ENCODE measurements around the gene ADD3. TPM values are rescaled to one million over a fixed set of nuclear protein-coding genes. Genes with fewer than 3 reads are reported as not detected.

Gene ADD3
- total and polyA plus RNA-seq, 2 donors (not counting 3 experiments of a cell fraction or from before 2014, with no cell fraction given) = 14.9 to 55.2 TPM

DNA sequence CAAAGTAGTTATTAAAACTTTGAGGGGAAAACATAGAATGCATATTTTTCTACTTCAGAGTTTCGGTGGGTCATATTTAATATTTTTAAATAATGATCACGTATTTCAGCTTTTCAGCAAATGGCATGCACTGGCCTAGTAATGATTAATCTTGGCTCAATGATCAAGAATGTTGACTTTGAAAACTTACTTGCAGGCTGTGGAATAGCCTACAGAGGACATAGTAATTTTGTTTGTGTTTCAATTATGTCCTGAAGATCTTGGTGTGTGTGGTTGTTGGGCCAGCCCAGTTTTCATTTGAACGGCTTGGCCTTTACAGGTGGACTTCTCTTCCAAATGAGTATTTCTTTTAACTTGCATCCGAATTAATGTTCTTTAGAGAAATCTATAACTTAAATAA lies 35.1 kb downstream of the ADD3 start:
- dilution Hi-C loops (cut with MboI; ENCODE audit: extremely low pct_ligation_motif_present, low sequenced_read_pairs) = no loop called here

More for the DNA sequence above, 35.1 kb downstream of the ADD3 start:
- Histone ChIP-seq H3K27me3 (ENCODE audit: control insufficient read depth in 2 of 2, insufficient read depth in 2 of 2, low read length in 2 of 2) (no peaks in the 10 kb centered on the region), H3K9me1 (replicated peaks; ENCODE audit: control insufficient read depth, extremely low read depth, insufficient read depth, low read length) (no peaks in the 10 kb centered on the region), H3K27ac (ENCODE audit: insufficient read depth, low read depth, low read length) (no peak overlapping the region), H2AFZ (ENCODE audit: low read depth, low read length) (no peak overlapping the region), H4K20me1 (replicated peaks; ENCODE audit: control insufficient read depth, extremely low read depth, insufficient read depth, low read length) (no peaks in the 10 kb centered on the region), H3K4me1 (ENCODE audit: control insufficient read depth, extremely low read depth, insufficient read depth, low read length) (peaks cover 10% of the 10 kb centered on the region), H3K79me2 (ENCODE audit: control insufficient read depth, insufficient read depth, low read length) (no peaks in the 10 kb centered on the region), H3K4me2 (ENCODE audit: insufficient read depth, low read length) (peak overlapping the region; percentile 38), H3K36me3 (ENCODE audit: control insufficient read depth in 2 of 2, extremely low read depth in 1 of 2, insufficient read depth in 2 of 2, low read length in 2 of 2) (no peaks in the 10 kb centered on the region), H3K9me3 (replicated peaks; ENCODE audit: control insufficient read depth, insufficient read depth, low read length) (no peaks in the 10 kb centered on the region), H3K4me3 (replicated peaks in 1 of 3; ENCODE audit: insufficient read depth in 1 of 3, low read depth in 1 of 3, low read length in 3 of 3) (no peak overlapping the region), H3K9ac (replicated peaks; ENCODE audit: extremely low read depth, insufficient read depth, low read length) (no peak overlapping the region)
- intact Hi-C loops (cut with micrococcal nuclease) = loop anchor here (1.0 to 2.0 kb wide), 2 partner anchors 14 to 65 kb away; no protein-coding TSS in a partner anchor
- POLR2A ChIA-PET = no interaction called here
- no peak for DNase-seq (ENCODE audit: low read depth, low spot score)
- no TSS peak for BruUV-seq (replicated peaks)
- CTCF ChIA-PET = interaction anchor here (1.5 kb wide), 1 partner anchor 158 kb away, joined by 10 read pairs; no protein-coding TSS in a partner anchor
- no peak for FAIRE-seq
- no peak for TF ChIP-seq POLR2AphosphoS5 (IDR thresholded peaks at IDR 0.05; ENCODE audit: insufficient read depth, low read depth, low read length)
- TF ChIP-seq, protein P1, sequence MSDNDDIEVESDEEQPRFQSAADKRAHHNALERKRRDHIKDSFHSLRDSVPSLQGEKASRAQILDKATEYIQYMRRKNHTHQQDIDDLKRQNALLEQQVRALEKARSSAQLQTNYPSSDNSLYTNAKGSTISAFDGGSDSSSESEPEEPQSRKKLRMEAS (IDR thresholded peaks at IDR 0.05; ENCODE audit: insufficient read depth, insufficient read length) = no peak
- no peak for TF ChIP-seq FOS (IDR thresholded peaks at IDR 0.05; ENCODE audit: borderline replicate concordance, insufficient read depth, low read length)
- TF ChIP-seq MYC (IDR thresholded peaks at IDR 0.05; ENCODE audit: low read depth, low read length) = no peak
- TF ChIP-seq GATA2 (IDR thresholded peaks at IDR 0.05; ENCODE audit: insufficient read depth, insufficient read length, low read depth, low read length) = no peak
- no peak for TF ChIP-seq JUN (IDR thresholded peaks at IDR 0.05; ENCODE audit: borderline replicate concordance, insufficient read depth, insufficient read length, low read depth)
- no peak for TF ChIP-seq EZH2 (IDR thresholded peaks at IDR 0.05; ENCODE audit: borderline replicate concordance, low read depth, low read length, severe bottlenecking)
- no peak for TF ChIP-seq POLR2A (IDR thresholded peaks at IDR 0.05; ENCODE audit: low read depth, low read length)
- TF ChIP-seq, protein P2, sequence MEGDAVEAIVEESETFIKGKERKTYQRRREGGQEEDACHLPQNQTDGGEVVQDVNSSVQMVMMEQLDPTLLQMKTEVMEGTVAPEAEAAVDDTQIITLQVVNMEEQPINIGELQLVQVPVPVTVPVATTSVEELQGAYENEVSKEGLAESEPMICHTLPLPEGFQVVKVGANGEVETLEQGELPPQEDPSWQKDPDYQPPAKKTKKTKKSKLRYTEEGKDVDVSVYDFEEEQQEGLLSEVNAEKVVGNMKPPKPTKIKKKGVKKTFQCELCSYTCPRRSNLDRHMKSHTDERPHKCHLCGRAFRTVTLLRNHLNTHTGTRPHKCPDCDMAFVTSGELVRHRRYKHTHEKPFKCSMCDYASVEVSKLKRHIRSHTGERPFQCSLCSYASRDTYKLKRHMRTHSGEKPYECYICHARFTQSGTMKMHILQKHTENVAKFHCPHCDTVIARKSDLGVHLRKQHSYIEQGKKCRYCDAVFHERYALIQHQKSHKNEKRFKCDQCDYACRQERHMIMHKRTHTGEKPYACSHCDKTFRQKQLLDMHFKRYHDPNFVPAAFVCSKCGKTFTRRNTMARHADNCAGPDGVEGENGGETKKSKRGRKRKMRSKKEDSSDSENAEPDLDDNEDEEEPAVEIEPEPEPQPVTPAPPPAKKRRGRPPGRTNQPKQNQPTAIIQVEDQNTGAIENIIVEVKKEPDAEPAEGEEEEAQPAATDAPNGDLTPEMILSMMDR (IDR thresholded peaks at IDR 0.05; ENCODE audit: extremely low read depth in 1 of 2, insufficient read depth in 1 of 2, low read depth in 1 of 2, low read length in 2 of 2) = no peak
